ENCODE data around the gene SIRT5.

The SIRT5 gene

GRCh38 chr6:13630499-13630898 lies 56.1 kb downstream of the SIRT5 start:
- TF ChIP-seq SPI1 (IDR thresholded peaks at IDR 0.05; ENCODE audit: borderline replicate concordance, low read depth) (no peak), REST (IDR thresholded peaks at IDR 0.05; ENCODE audit: insufficient replicate concordance, low read depth) (no peak), POLR2AphosphoS5 (IDR thresholded peaks at IDR 0.05; ENCODE audit: low read depth) (no peak), CTCF (IDR thresholded peaks at IDR 0.05; ENCODE audit: insufficient read depth, low read length) (no peak), GABPA (IDR thresholded peaks at IDR 0.05; ENCODE audit: low read depth) (no peak)
- Histone ChIP-seq H3K27me3 (ENCODE audit: insufficient read depth, poor library complexity, severe bottlenecking) (no peaks in the 10 kb centered on the region), H3K27ac (replicated peaks) (no peak overlapping the region), H3K4me3 (replicated peaks; ENCODE audit: insufficient read depth, low read length) (no peak overlapping the region)
- DNase-seq (ENCODE audit: low read depth in 1 of 2, low spot score in 1 of 2), result no peak

- DNase-seq (ENCODE audit: low read depth in 1 of 2, low spot score in 1 of 2), result no peak
- H3K27me3 ChIP-seq (ENCODE audit: insufficient read depth, poor library complexity, severe bottlenecking), result no peaks in the 10 kb centered on the region
- TF ChIP-seq REST (IDR thresholded peaks at IDR 0.05; ENCODE audit: insufficient replicate concordance, low read depth) (no peak), SPI1 (IDR thresholded peaks at IDR 0.05; ENCODE audit: borderline replicate concordance, low read depth) (no peak), POLR2AphosphoS5 (IDR thresholded peaks at IDR 0.05; ENCODE audit: low read depth) (no peak), GABPA (IDR thresholded peaks at IDR 0.05; ENCODE audit: low read depth) (no peak), CTCF (IDR thresholded peaks at IDR 0.05; ENCODE audit: insufficient read depth, low read length) (no peak)
- no peak overlapping the region for H3K4me3 ChIP-seq (replicated peaks; ENCODE audit: insufficient read depth, low read length)
- H3K27ac ChIP-seq (replicated peaks), result no peak overlapping the region
These were observed 58.9 kb downstream of the SIRT5 start for GRCh38 chr6:13633343-13633742.

- Histone ChIP-seq H3K4me3 (replicated peaks; ENCODE audit: insufficient read depth, low read length) (no peak overlapping the region), H3K27ac (replicated peaks) (peak overlapping the region; percentile 72), H3K27me3 (ENCODE audit: insufficient read depth, poor library complexity, severe bottlenecking) (no peaks in the 10 kb centered on the region)
- peak in 1 of 2 experiments; percentile 61 for DNase-seq (ENCODE audit: low read depth in 1 of 2, low spot score in 1 of 2)
- no peak for TF ChIP-seq REST (IDR thresholded peaks at IDR 0.05; ENCODE audit: insufficient replicate concordance, low read depth)
- TF ChIP-seq GABPA (IDR thresholded peaks at IDR 0.05; ENCODE audit: low read depth), result no peak
- no peak for TF ChIP-seq POLR2AphosphoS5 (IDR thresholded peaks at IDR 0.05; ENCODE audit: low read depth)
- TF ChIP-seq SPI1 (IDR thresholded peaks at IDR 0.05; ENCODE audit: borderline replicate concordance, low read depth), result no peak
- no peak for TF ChIP-seq CTCF (IDR thresholded peaks at IDR 0.05; ENCODE audit: insufficient read depth, low read length)
These were observed 61.7 kb downstream of the SIRT5 start for GRCh38 chr6:13635948-13636658.

Data from HL-60 (cell line).